ENCODE data around the gene CD99. TPM values are rescaled to one million over a fixed set of nuclear protein-coding genes. Genes with fewer than 3 reads are reported as not detected.

The CD99 gene
- total RNA-seq, 1 experiment from 2014 or later = 112 TPM

- Histone ChIP-seq H3K36me3 (replicated peaks; ENCODE audit: control insufficient read depth, insufficient read depth, low read length) (no peaks in the 10 kb centered on the region), H3K4me3 (ENCODE audit: insufficient read depth, low read depth, low read length) (no peak overlapping the region), H3K27me3 (ENCODE audit: control insufficient read depth, insufficient read depth, low read length) (no peaks in the 10 kb centered on the region)
- DNase-seq = no peak
Measured at GRCh38 chrX:2700405-2701320, 9.6 kb downstream of the CD99 start.

- Histone ChIP-seq H3K27me3 (ENCODE audit: control insufficient read depth, insufficient read depth, low read length) (no peaks in the 10 kb centered on the region), H3K4me3 (ENCODE audit: insufficient read depth, low read depth, low read length) (no peak overlapping the region), H3K36me3 (replicated peaks; ENCODE audit: control insufficient read depth, insufficient read depth, low read length) (no peaks in the 10 kb centered on the region)
- DNase-seq = no peak
Measured at GRCh38 chrX:2701600-2701999, 10.5 kb downstream of the CD99 start.

GRCh38 chrX:2703991-2704369 is 12.9 kb downstream of the CD99 start:
- Histone ChIP-seq H3K36me3 (replicated peaks; ENCODE audit: control insufficient read depth, insufficient read depth, low read length) (no peaks in the 10 kb centered on the region), H3K4me3 (ENCODE audit: insufficient read depth, low read depth, low read length) (no peak overlapping the region), H3K27me3 (ENCODE audit: control insufficient read depth, insufficient read depth, low read length) (no peaks in the 10 kb centered on the region)
- peak; percentile 53 for DNase-seq

- DNase-seq = no peak
- Histone ChIP-seq H3K4me3 (ENCODE audit: insufficient read depth, low read depth, low read length) (no peak overlapping the region), H3K27me3 (ENCODE audit: control insufficient read depth, insufficient read depth, low read length) (no peaks in the 10 kb centered on the region), H3K36me3 (replicated peaks; ENCODE audit: control insufficient read depth, insufficient read depth, low read length) (no peaks in the 10 kb centered on the region)
Measured at GRCh38 chrX:2705046-2705832, 14.1 kb downstream of the CD99 start.

GRCh38 chrX:2707334-2707760 is 16.3 kb downstream of the CD99 start:
- no peaks in the 10 kb centered on the region for H3K36me3 ChIP-seq (replicated peaks; ENCODE audit: control insufficient read depth, insufficient read depth, low read length)

GRCh38 chrX:2708021-2708420 is 16.9 kb downstream of the CD99 start:
- H3K36me3 ChIP-seq (replicated peaks; ENCODE audit: control insufficient read depth, insufficient read depth, low read length) = no peaks in the 10 kb centered on the region; the same call in 1 of the 2 replicates
- DNase-seq = no peak
- no peaks in the 10 kb centered on the region for H3K27me3 ChIP-seq (ENCODE audit: control insufficient read depth, insufficient read depth, low read length)
- H3K4me3 ChIP-seq (ENCODE audit: insufficient read depth, low read depth, low read length) = no peak overlapping the region

More at GRCh38 chrX:2707334-2707760, 16.3 kb downstream of the CD99 start:
- H3K4me3 ChIP-seq (ENCODE audit: insufficient read depth, low read depth, low read length) = no peak overlapping the region
- H3K27me3 ChIP-seq (ENCODE audit: control insufficient read depth, insufficient read depth, low read length) = no peaks in the 10 kb centered on the region
- peak; percentile 74 for DNase-seq

GRCh38 chrX:2708592-2709188 is 17.6 kb downstream of the CD99 start:
- no peak for DNase-seq
- Histone ChIP-seq H3K36me3 (replicated peaks; ENCODE audit: control insufficient read depth, insufficient read depth, low read length) (no peaks in the 10 kb centered on the region; the same call in 1 of the 2 replicates), H3K27me3 (ENCODE audit: control insufficient read depth, insufficient read depth, low read length) (no peaks in the 10 kb centered on the region), H3K4me3 (ENCODE audit: insufficient read depth, low read depth, low read length) (no peak overlapping the region)

- Histone ChIP-seq H3K27me3 (ENCODE audit: control insufficient read depth, insufficient read depth, low read length) (no peaks in the 10 kb centered on the region), H3K36me3 (replicated peaks; ENCODE audit: control insufficient read depth, insufficient read depth, low read length) (no peaks in the 10 kb centered on the region; the same call in 1 of the 2 replicates), H3K4me3 (ENCODE audit: insufficient read depth, low read depth, low read length) (no peak overlapping the region)
- no peak for DNase-seq
Measured at GRCh38 chrX:2709556-2709955, 18.5 kb downstream of the CD99 start.

GRCh38 chrX:2710041-2710840 is 19.1 kb downstream of the CD99 start:
- DNase-seq = peak; percentile 57
- no peaks in the 10 kb centered on the region for H3K27me3 ChIP-seq (ENCODE audit: control insufficient read depth, insufficient read depth, low read length)
- no peak overlapping the region for H3K4me3 ChIP-seq (ENCODE audit: insufficient read depth, low read depth, low read length)
- H3K36me3 ChIP-seq (replicated peaks; ENCODE audit: control insufficient read depth, insufficient read depth, low read length) = no peaks in the 10 kb centered on the region; the same call in none of the 2 replicates

GRCh38 chrX:2711441-2711840 is 20.3 kb downstream of the CD99 start:
- no peak for DNase-seq
- Histone ChIP-seq H3K27me3 (ENCODE audit: control insufficient read depth, insufficient read depth, low read length) (no peaks in the 10 kb centered on the region), H3K36me3 (replicated peaks; ENCODE audit: control insufficient read depth, insufficient read depth, low read length) (no peaks in the 10 kb centered on the region; the same call in none of the 2 replicates), H3K4me3 (ENCODE audit: insufficient read depth, low read depth, low read length) (no peak overlapping the region)

GRCh38 chrX:2712428-2712827 is 21.3 kb downstream of the CD99 start:
- H3K4me3 ChIP-seq (ENCODE audit: insufficient read depth, low read depth, low read length) = no peak overlapping the region
- no peaks in the 10 kb centered on the region for H3K27me3 ChIP-seq (ENCODE audit: control insufficient read depth, insufficient read depth, low read length)
- no peak for DNase-seq
- H3K36me3 ChIP-seq (replicated peaks; ENCODE audit: control insufficient read depth, insufficient read depth, low read length) = no peaks in the 10 kb centered on the region; the same call in none of the 2 replicates

- Histone ChIP-seq H3K4me3 (ENCODE audit: insufficient read depth, low read depth, low read length) (no peak overlapping the region), H3K36me3 (replicated peaks; ENCODE audit: control insufficient read depth, insufficient read depth, low read length) (peaks cover 3% of the 10 kb centered on the region), H3K27me3 (ENCODE audit: control insufficient read depth, insufficient read depth, low read length) (no peaks in the 10 kb centered on the region)
- DNase-seq = no peak
Measured at GRCh38 chrX:2712890-2713840, 22.1 kb downstream of the CD99 start.

GRCh38 chrX:2714551-2714950 is 23.5 kb downstream of the CD99 start:
- peaks cover 3% of the 10 kb centered on the region for H3K36me3 ChIP-seq (replicated peaks; ENCODE audit: control insufficient read depth, insufficient read depth, low read length)

More at GRCh38 chrX:2714551-2714950, 23.5 kb downstream of the CD99 start:
- no peaks in the 10 kb centered on the region for H3K27me3 ChIP-seq (ENCODE audit: control insufficient read depth, insufficient read depth, low read length)
- no peak for DNase-seq
- no peak overlapping the region for H3K4me3 ChIP-seq (ENCODE audit: insufficient read depth, low read depth, low read length)
